Lung microvascular endothelial cell (primary cell): Measurements from ENCODE around the gene PARVB. TPM values are rescaled to one million over a fixed set of nuclear protein-coding genes. Genes with fewer than 3 reads are reported as not detected.
A peak's percentile ranks its signal among the peaks of the same experiment; 100 is the strongest.

ENCODE experiments used
- DNase-seq, 2 donors: peaks; one replicate each; pipeline versions ENCODE4 v3.0.0 to v3.0.0-alpha.2; 2010; ENCODE audit warnings: low read depth in 2 of 2
- total RNA-seq: library from RNA; depleted of rRNA; stranded (reverse); fragments of >200 nt; gene quantifications from 2 replicates; pipeline ENCODE4 v1.2.1, GENCODE V29; 2014

Gene PARVB
- total RNA-seq, 1 donor from 2014 or later = 20.8 TPM

DNA sequence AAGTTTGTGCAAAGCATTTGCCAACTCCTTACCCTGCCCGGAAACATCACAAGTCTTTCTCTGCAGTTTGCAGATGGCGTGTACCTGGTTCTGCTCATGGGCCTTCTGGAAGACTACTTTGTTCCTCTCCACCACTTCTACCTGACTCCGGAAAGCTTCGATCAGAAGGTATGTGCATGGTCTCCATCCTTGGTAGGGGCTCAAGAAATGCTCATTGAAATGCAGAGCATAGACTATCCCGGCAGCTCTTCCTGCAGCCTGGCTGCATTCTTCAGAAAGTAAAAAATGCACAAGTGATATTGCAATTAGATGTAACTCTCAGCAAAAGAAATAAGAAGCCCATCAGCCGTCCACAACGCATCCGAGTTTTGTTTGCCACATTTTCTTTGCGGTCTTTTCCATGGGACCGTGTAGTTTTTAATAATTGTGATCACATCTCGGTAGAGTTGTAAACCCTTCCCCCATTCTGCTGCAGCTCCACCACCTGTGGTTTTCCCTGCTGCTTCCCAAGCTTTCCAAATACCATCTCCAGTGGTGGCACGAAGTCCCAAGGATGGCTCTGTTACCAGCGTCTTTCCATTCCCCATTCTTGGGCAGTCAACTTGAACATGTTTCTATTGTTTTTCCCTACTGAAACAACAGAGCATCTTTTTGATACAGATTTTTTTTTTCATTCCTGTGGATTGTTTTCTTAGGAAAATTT lies 134.0 kb downstream of the PARVB start:
- no peak for DNase-seq

DNA sequence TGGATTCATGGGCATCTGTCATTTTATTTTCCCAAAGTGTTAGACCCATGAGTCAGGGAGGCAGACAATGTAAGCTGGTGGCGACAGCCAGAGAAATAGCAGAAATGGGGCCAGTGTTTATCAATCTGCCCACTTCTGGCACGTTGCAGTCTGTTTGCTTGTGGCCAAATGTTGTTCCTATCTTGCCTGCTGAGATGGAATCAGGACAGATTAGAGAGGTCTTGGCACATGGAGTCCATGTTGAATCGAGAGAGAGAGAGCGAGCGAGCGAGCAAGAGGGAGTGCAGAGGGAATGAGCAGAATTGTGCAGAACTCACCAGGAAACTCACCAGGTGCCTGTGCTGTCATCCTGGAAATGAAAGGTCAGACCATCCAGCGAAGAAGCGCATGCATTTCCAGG lies 134.7 kb downstream of the PARVB start:
- peak in 1 of 2 donors; percentile 33 for DNase-seq

DNA sequence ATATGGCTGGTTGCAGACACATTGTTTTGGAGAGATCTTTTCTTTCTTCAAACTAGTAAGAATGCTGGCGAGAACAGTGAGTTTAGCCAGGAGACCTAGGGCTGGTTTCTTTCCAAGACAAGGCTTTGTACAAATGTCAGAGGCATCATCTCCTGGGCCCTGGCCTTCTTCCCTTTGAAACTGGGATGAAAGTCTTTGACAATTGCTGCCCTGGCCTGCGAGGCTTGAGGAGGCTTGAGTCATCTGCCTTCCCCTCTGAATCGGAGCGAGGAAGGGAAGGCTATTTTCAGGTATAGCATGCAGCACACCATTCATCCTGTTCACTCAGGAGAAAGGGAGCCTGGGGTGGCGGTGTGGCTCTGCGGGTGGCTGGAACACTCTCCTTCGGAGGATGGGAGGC lies 135.1 kb downstream of the PARVB start:
- DNase-seq = no peak

DNA sequence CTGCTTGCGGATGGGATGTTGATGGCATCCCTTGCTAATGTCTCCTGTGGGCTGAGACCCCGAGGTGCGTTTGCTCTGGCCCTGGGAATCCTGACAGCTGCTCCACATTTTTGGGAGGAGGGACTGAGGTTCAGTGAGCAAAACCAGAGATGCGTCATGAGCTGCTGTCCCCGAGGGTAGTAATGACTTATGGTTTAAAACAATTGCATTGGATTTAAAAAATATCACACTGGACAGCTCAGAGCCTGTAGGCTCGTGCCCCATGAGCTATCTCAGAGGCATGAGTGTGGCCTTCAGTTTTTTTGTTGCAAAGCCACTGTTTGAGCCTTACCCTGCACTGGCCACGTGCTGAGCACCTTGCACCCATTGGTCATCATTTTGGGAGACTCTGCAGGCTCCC lies 135.7 kb downstream of the PARVB start:
- no peak for DNase-seq

DNA sequence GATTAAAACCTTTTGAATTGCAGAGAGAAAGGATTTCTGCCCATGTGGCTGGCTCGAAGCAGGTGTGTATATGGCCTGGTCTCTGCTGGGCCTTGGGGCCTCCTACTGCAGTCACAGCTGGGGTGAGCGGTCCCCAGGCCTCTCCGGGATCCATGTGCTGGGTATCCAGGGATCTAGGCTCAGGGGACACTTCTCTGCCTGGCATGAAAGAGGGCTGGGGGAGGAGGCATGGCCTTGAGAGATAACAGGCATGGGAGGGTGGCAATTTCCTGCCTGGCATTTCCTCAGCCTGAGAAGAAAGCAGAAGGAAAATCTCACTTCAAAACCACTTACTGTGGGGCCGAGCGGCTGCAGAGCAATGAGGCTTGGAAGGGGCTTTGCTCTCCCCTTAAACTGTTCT lies 136.3 kb downstream of the PARVB start:
- no peak for DNase-seq

DNA sequence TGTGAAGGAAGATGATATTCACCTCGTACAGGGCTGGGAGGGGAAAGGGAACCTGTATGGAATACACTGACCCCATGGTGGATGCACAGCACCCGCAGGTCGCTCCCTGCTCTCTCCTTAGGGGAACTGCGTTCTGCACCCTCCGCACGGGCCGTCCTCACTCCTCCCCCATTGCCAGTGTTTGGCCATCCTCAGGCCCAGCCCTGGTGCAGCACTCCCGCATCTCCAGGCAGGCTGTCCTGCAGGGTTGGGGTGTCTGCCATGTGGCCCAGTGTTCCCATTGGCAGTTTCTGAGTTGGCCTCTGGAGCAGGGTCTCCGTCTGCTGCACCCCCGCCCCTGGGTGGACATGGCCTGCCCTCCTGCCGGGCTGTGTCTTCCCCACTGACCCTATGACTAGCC lies 137.6 kb downstream of the PARVB start:
- no peak for DNase-seq

DNA sequence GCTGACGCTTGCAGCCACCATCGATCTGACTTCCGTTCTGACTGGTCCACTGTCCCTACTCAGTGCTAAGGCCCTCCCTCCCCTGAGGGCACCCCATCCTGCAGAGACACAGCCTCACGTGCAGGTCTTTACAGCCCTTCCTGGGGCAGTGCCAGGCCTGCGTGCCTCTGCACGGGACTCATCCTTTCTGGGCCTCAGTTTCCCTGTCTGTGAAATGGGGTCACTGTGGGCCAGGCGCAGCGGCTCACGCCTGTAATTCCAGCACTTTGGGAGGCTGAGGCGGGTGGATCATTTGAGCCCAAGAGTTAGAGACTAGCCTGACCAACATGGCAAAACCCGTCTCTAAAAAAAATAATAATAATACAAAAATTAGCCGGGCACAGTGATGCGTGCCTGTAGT lies 138.9 kb downstream of the PARVB start:
- no peak for DNase-seq

DNA sequence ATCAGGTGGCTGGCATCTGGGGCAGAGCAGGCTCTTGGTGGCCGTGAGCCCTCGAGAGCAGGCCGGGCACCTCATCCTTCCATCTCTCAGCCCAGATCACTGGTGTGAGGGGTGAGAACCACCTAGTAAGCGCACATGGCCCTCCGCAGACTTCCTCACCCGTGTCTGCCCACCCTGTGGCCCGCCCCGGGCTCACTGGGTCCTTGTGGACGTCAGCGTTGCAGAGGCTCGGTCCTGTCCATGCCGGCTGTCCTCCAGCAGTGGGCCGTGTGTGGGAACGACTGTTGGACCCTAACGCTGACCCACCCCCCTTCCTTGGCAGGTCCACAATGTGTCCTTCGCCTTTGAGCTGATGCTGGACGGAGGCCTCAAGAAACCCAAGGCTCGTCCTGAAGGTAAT lies 139.4 kb downstream of the PARVB start:
- no peak for DNase-seq

DNA sequence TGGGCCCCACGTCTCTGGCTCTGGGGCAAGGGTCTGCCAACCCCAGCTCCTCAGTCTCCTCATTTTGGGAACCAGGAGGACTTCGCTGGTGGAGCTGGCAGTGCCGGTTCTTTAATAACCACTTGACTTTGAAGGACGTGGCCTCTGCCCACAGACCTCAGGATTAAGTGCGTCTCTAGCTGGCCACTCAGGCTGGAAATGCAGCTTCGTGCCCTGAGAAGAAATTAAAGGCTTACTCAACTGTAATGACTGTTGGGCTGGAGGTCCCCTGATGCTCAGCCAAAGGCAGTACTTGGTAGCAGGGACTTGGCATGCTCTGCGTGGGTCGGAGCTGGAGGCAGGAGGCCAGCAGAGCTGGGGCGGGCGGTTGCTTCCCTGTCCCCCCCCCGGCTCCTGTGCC lies 139.9 kb downstream of the PARVB start:
- DNase-seq = no peak

DNA sequence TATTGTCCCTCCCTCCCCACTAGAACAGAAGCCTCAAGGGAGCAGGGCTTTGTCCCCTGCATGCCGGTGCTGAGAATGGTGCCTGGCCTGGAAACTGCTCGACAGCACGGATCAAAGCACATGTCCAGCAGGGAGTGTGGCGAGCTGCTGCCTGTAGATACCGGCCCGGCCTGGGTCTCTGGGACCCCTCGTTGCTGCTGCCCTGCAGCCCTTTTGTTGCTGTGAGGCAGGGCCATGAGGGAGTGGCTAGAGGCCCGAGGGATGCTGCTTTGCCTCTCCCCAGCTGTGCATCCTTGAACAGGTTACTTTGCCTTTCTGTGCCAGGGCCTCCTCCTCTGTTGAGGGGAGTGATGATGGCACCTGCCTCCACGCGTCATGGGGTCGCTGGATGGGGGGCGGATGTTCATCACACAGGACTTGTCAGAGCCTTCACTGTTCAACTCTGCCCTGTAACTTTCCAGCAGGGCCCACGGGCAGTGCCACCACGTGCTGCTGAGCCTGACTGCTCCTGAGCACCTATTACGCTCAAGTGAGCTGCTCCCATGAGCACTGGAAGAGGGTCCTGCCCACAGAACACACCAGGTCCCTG lies 141.3 kb downstream of the PARVB start:
- DNase-seq = no peak

DNA sequence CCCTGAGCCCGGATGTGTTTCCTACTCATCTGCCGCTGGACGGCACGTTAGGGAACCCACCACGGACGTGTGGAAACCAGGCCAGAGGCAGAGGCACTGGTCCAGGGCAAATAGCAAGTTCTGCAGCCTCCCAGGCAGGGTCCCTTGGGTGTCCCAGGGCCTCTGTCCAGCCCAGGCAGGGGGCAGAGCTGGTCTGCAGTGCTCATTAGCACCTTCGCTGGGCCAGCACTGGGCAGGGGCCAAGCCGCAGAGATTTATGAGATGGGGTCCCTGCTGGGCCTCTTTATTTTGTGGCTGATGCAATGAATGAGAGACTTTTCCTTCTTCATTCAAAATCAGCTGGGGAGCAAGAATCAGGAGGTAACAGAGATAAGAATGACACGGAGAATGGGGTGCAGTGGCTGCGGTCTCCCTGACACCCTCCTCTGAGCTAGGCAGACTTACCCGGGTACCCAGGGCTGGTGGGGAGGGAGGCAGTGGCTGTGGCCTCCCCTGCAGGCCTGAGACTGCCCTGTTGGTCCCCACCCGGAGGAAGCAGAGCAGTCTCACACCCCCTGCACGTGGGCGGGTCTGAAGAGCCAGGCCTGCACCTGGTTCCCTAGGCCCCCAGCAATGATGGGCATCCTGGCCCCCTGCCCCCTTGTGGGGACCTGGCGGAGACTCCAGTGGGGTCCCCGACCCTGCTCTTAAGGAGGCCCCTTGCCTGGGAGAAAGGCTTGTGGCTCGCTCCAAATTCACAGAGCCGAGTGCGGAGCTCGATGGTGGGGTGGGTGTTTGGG lies 142.6 kb downstream of the PARVB start:
- no peak for DNase-seq

DNA sequence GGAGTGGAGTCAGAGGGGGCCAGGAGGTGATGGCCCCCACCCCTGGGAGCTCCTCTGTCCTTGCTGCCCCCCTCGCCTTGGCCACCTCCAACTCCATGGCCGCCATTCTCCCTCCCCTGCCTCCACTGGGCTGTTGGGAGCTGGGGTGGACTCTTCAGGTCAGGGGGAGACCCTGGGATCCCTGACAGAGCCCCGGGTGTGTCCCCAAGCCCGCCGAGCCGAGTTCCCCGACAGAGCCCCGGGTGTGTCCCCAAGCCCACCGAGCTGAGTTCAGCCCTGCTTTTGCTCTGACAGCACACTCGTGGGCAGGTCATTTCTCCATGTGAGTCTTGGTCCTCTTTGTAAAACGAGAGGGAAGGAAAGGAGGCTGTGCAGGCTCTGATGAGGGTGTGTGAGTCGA lies 143.4 kb downstream of the PARVB start:
- no peak for DNase-seq

DNA sequence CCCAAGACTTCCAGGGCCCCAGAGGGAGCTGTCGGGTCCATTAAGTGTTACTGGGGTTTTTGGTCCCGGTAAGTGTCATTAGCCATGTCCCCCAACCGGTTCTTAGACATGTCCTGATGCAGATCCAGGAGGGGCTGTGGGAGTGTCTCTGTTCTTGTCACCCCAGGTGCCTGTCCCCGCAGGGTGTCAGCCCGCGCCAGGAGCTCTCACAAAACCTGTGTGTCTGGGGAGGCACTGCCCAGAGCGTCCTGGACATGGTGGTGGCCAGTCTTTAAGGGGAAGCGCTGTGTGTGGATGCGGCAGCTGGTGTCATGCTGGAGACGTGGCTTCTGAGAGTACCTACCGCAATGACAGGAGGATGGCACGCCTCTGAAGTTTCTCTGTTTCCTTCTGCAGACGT lies 144.1 kb downstream of the PARVB start:
- no peak for DNase-seq

DNA sequence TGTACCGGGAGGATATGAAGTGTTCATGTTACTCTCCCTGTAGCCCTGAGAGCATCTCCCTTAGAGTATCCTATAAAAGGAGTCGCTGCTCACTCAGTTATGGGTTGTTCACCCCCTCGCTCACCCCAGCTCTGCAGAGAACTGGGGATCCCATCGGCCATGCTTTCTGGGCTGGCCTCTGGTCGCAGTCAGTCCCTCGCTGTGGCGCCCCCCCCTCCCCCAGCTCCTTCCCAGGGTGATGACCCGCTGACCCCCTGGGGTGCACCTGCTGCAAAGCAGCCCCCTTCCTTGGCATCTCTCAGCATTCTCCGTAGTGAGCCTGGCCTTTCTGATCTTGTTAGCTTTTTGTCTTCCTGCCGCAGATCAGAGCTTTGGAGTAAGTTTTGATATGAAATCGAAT lies 146.4 kb downstream of the PARVB start:
- no peak for DNase-seq

DNA sequence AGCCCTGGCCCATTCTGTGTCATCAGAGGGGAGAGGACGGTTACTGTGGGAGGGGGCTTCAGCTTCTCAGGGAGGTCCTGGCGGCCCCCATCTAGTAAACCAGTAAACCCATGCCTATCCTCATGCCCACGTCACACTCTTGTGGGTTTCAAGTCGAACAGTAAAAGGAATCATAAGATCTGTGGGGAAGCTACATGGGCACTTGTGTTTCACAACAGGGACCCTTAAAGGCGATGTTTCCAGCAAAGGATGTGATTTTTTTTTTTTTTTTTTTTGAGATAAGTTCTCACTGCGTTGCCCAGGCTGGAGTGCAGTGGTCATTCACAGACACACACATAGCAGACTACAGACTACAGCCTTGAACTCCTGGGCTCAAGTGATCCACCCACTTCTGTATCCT lies 147.5 kb downstream of the PARVB start:
- no peak for DNase-seq

DNA sequence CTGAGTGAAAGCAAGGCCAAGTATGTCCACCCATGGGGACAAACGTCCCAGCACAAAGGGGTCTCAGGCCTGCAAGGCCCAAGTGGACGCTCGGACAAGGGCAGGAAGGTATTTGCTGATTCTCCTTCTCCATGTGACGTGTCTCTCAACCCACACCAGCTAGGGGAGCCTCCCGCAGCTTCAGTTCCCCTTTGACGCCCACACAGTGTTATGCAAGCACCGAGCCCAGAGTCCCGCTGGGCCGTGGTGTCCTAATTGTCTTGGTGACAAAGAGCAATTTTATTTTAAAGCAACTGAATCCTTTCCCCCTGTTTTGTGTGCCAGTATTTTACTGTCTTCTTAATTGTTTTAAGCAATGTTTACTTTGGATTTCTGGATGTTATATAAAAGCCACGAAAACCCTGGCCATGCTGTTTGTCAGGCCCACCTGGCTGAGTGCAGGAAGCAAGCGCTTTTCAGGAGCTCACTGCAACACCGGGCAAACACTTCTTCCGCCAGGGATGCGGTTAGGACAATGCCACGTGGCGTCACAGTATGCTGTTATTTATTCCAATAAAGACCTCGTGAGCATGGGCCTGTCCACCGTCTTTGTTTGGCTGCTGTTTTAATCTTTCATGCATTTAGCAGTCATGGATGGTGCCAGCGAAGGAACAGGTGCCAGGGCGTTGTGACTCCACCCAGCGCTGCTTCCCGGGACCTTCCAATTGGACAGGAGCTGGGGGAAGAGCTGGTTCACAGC lies 148.4 kb downstream of the PARVB start:
- no peak for DNase-seq

DNA sequence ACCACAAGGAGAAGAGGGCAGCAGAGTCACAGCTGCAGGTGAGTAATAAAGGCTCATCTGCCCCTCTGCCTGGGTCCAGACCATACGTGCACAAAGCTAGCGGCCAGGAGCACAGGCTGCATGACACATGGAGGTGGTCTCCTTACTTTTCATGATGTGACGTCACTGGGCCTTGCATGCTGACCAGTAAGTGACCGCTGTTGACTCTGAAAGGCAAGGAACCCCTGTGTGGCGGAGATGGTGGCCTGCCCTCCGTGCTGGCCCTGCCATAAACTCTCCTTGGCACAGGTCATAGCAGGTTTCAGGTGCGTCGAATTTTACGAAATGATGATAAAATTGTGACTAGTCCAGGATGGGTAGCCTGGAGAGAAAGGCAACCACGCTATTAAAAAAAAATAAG lies 149.1 kb downstream of the PARVB start:
- no peak for DNase-seq

DNA sequence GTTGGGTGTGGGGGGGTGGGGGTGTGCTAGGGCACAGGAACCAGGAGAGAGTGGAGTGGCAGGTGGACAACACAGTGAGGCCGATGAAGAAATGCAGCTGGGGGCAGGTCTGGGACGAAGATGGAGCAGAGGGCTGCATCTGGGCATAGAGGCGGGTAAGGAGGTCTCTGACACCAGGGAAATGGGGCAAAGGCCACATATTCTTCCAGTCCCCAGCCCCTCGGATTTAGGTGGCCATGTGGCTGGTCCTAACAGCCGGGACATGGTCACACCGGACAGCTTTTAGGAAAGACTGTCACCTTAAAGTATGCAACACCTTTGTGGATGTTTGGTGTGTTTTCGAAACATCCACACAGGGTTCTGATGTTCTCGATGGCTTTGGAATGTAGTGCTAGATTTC lies 151.6 kb downstream of the PARVB start:
- DNase-seq = no peak

DNA sequence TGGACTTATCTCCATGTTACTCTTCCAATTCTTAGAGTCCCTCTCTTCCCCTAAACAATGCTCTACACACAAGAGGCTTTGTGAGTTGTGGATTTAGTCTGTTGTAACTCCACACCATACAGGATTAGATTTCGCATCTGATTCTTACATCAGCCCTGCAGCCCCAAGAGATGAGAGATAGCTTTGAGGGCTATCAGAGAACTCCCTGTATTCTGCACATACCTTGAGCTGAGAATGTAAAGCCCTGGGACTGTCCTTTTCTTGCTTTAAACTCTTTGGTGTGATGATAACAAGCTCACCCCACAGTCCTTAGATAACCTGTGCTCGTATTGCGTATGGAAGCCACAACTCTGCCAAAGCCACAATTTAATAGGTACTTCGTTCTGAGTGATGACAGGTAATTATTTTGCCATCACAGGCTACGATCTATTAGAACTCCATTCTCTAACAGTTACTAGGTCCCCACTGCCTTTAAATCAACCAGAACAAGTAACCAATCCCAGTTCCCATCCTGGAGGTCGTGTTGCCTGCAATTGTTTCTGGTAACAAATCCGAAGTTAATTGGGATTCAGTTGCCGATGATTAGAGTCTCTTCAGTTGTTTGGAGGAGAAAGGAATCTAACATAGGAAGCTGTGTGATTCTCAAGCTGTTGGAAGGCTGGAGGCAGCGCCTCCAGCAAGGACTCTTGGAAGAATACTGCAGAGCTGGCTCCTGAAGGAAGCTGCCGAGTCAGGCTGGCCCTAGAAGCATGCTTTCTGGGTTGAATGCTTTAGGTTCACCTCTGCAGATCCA lies 155.3 kb downstream of the PARVB start:
- no peak for DNase-seq

DNA sequence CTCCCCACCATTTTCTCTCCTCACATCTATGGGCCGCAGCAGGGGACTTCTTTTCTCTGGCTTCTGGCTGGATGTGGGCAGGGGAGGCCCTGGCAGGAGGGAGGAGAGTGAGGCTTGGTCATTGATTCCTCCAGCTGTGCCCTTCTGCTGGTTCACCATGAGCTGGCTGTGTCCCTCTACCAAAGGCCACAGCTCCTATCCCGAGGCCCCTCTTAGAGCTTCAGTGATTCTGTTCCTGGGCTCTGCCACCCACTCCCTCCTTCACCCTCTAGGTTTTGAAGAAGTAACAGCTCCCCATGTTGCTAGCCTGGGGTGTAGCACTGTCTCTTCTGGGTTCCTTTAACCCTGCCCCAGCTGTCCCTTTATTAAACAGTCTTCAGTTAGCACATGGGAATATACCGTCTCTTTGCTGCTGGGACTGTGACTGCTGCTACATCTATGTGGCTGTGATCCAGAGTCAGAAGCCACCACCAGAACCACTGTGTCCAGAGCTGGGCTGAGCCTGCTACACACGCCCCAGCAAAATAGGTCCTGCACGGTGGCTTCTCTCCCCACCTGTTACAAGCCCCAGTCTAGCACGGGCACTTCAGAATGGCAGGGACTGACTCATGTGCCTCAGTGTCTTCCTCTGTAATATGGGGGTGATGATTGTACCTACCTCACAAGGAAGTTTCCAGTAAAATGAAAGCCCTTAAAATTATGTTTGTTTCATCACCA lies 156.0 kb downstream of the PARVB start:
- DNase-seq = no peak

DNA sequence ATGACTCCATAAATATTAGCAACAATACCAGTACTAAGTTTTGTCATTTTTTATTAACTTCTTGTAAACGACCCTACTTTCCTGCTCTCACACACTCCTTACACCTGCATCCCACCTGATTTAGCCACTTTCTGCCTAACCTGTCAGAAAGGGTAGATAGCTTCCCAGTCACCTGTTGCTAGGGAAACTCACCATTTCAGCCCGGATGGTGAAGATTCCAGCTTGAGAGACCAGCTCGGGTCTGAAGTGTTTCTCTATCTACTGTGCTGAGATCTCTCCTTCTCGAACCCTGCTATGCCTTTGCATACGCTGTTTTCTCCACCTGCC lies 156.6 kb downstream of the PARVB start, which contains the start of gene PARVG:
PARVG (plus strand) TSS at position 220 of the 327 bp plus-strand sequence. CDS start 2,405 bp downstream, outside the sequence.
- no peak for DNase-seq
